HCT116 (cell line): ENCODE results near the gene SPTBN4. TPM values are rescaled to one million over a fixed set of nuclear protein-coding genes. Genes with fewer than 3 reads are reported as not detected.

Experiments used
- ATAC-seq: fragments of 200-7000 bp; cut with Tn5 transposase; 2 replicates; pipeline ENCODE4 v1.9.1; 2020; ENCODE audit warnings: mild to moderate bottlenecking, moderate library complexity
- BruUV-seq: library from RNA; stranded (reverse); fragments of 400-500 nt; replicated peaks from 2 replicates; lab custom pipeline; 2021; lab: Mats Ljungman, UMichigan
- CTCF ChIA-PET: fragments of 300-600 bp; sonication (Branson Sonifier 250); formaldehyde crosslinking; loops from one replicate; lab custom pipeline; 2021; ENCODE audit warnings: antibody characterized with exemption; lab: Charles Lee
- POLR2A ChIA-PET: fragments of 300-600, 350-600 bp; sonication (Branson Sonifier 250); formaldehyde crosslinking; loops from one replicate; lab custom pipeline; 2021; ENCODE audit warnings: antibody characterized with exemption; lab: Charles Lee
- RAD21 ChIA-PET, 2 experiments: fragments of 300-600 bp; sonication (Branson Sonifier 250); formaldehyde crosslinking; loops; one replicate each; lab custom pipeline; 2023; ENCODE audit warnings: low total read pairs in 2 of 2; ENCODE audit not compliant: uncharacterized antibody in 2 of 2, unreplicated experiment in 2 of 2, low non-redundant PET in 1 of 2; lab: Charles Lee
- DNase-seq: peaks from one replicate; pipeline ENCODE4 v3.0.0-alpha.2; 2010; ENCODE audit warnings: low read depth, low spot score
- H2AFZ ChIP-seq: fragments of 200-600 bp; shearing (Covaris generic), sonication (generic); 2 replicates; pipeline ENCODE4 v1.6.1; 2017; ENCODE audit warnings: low read depth, mixed run types, mixed read lengths, antibody characterized with exemption, low read length; ENCODE audit not compliant: poor library complexity, severe bottlenecking
- H3K27ac ChIP-seq: 2 replicates; pipeline ENCODE4 v1.5.1; 2012; ENCODE audit warnings: low read depth, low read length
- H3K27me3 ChIP-seq: fragments of 200-600 bp; sonication (generic); 2 replicates; pipeline ENCODE4 v1.6.1; 2016; ENCODE audit warnings: mixed run types, low read length, mixed read lengths; ENCODE audit not compliant: insufficient read depth
- H3K36me3 ChIP-seq, 2 experiments: fragments of 200-500 bp in 1 of 2; fragments of 200-600 bp in 1 of 2; sonication (Bioruptor generic) in 1 of 2; sonication (generic) in 1 of 2; 2 replicates each; pipeline versions ENCODE4 v1.5.1 to v1.6.1; 2014 to 2016; ENCODE audit warnings: low read length in 2 of 2, inconsistent platforms in 1 of 2, mixed read lengths in 1 of 2, mixed run types in 1 of 2; ENCODE audit not compliant: insufficient read depth in 2 of 2, control insufficient read depth in 1 of 2
- H3K4me1 ChIP-seq, 2 experiments: fragments of 200-600 bp in 1 of 2; sonication (generic) in 1 of 2; 2 replicates each; pipeline versions ENCODE4 v1.5.1 to v1.6.1; 2012 to 2017; ENCODE audit warnings: low read length in 2 of 2, inconsistent platforms in 1 of 2, mild to moderate bottlenecking in 1 of 2, mixed read lengths in 1 of 2, mixed run types in 1 of 2, moderate library complexity in 1 of 2; ENCODE audit not compliant: insufficient read depth in 2 of 2, control insufficient read depth in 1 of 2
- H3K4me2 ChIP-seq: fragments of 200-600 bp; sonication (generic); 2 replicates; pipeline ENCODE4 v1.6.1; 2017; ENCODE audit warnings: mixed run types, low read length, mixed read lengths
- H3K4me3 ChIP-seq, 2 experiments: fragments of 200-600 bp in 1 of 2; sonication (generic) in 1 of 2; replicated peaks in 1 of 2; 2 replicates each; pipeline ENCODE4 v1.5.1; 2011 to 2016; ENCODE audit warnings: low read length in 2 of 2, control low read depth in 1 of 2, low read depth in 1 of 2, mild to moderate bottlenecking in 1 of 2, mixed read lengths in 1 of 2, mixed run types in 1 of 2
- H3K79me2 ChIP-seq: fragments of 200-600 bp; sonication (generic); 2 replicates; pipeline ENCODE4 v1.6.1; 2017; ENCODE audit warnings: mild to moderate bottlenecking, mixed run types, low read length, moderate library complexity, mixed read lengths; ENCODE audit not compliant: insufficient read depth
- H3K9ac ChIP-seq: fragments of 200-600 bp; sonication (generic); 2 replicates; pipeline ENCODE4 v1.6.1; 2016; ENCODE audit warnings: low read length, mixed read lengths
- H3K9me2 ChIP-seq: fragments of 200-600 bp; sonication (generic), shearing (Covaris generic); 2 replicates; pipeline ENCODE4 v1.6.1; 2017; ENCODE audit warnings: mixed run types, mild to moderate bottlenecking, moderate library complexity; ENCODE audit not compliant: insufficient read depth
- H3K9me3 ChIP-seq, 2 experiments: fragments of 200-500 bp in 1 of 2; fragments of 200-600 bp in 1 of 2; sonication (Bioruptor generic) in 1 of 2; sonication (generic) in 1 of 2; 2 replicates each; pipeline ENCODE4 v1.6.1; 2014 to 2017; ENCODE audit warnings: low read length in 2 of 2, mixed read lengths in 2 of 2, inconsistent platforms in 1 of 2, low read depth in 1 of 2, mild to moderate bottlenecking in 1 of 2, mixed run types in 1 of 2, moderate library complexity in 1 of 2; ENCODE audit not compliant: control insufficient read depth in 1 of 2, insufficient read depth in 1 of 2
- H4K20me1 ChIP-seq: fragments of 200-600 bp; sonication (generic), shearing (Covaris generic); 2 replicates; pipeline ENCODE4 v1.6.1; 2017; ENCODE audit warnings: mixed run types, mild to moderate bottlenecking, moderate library complexity; ENCODE audit not compliant: insufficient read depth
- CEBPB ChIP-seq: IDR thresholded peaks from 2 replicates; pipeline ENCODE4 v1.6.1; 2012; ENCODE audit warnings: low read depth
- EGR1 ChIP-seq: IDR thresholded peaks from 2 replicates; pipeline ENCODE4 v1.6.1; 2012; ENCODE audit warnings: low read depth
- EZH2 ChIP-seq: fragments of 200-600 bp; sonication (generic); IDR thresholded peaks from 2 replicates; pipeline ENCODE4 v1.6.1; 2017; ENCODE audit warnings: antibody characterized with exemption, mixed run types
- JUND ChIP-seq: IDR thresholded peaks from 2 replicates; pipeline ENCODE4 v1.6.1; 2012
- MAX ChIP-seq: IDR thresholded peaks from 2 replicates; pipeline ENCODE4 v1.6.1; 2012
- POLR2AphosphoS5 ChIP-seq: IDR thresholded peaks from 2 replicates; pipeline ENCODE4 v1.6.1; 2011; ENCODE audit warnings: mild to moderate bottlenecking, low read depth, low read length, moderate library complexity
- SIN3A ChIP-seq: IDR thresholded peaks from 2 replicates; pipeline ENCODE4 v1.6.1; 2012; ENCODE audit warnings: low read depth
- SP1 ChIP-seq: IDR thresholded peaks from 2 replicates; pipeline ENCODE4 v1.6.1; 2012; ENCODE audit warnings: low read depth
- intact Hi-C: fragments of 100-400 bp; cut with micrococcal nuclease; formaldehyde crosslinking; loops from 2 replicates; pipeline ENCODE4 v1.10.0; 2022
- total RNA-seq: library from RNA; stranded (reverse); gene quantifications from one replicate; pipeline ENCODE4 v1.2.1, GENCODE V29; 2021; ENCODE audit not compliant: unreplicated experiment
- TF ChIP-seq, protein P1 (sequence below), 3 experiments: fragments of 200-600 bp in 1 of 3; sonication (generic) in 1 of 3; IDR thresholded peaks in 2 of 3; conservative IDR thresholded peaks in 1 of 3; 2 replicates each; pipeline ENCODE4 v1.5.1; 2012 to 2017; ENCODE audit warnings: low read depth in 2 of 3, low read length in 2 of 3, antibody characterized with exemption in 1 of 3, borderline replicate concordance in 1 of 3, control low read depth in 1 of 3, mild to moderate bottlenecking in 1 of 3, mixed read lengths in 1 of 3, mixed run types in 1 of 3, moderate library complexity in 1 of 3; ENCODE audit not compliant: insufficient read depth in 1 of 3

Gene SPTBN4
- total RNA-seq, 1 experiment from 2014 or later, result 4.6 TPM

DNA sequence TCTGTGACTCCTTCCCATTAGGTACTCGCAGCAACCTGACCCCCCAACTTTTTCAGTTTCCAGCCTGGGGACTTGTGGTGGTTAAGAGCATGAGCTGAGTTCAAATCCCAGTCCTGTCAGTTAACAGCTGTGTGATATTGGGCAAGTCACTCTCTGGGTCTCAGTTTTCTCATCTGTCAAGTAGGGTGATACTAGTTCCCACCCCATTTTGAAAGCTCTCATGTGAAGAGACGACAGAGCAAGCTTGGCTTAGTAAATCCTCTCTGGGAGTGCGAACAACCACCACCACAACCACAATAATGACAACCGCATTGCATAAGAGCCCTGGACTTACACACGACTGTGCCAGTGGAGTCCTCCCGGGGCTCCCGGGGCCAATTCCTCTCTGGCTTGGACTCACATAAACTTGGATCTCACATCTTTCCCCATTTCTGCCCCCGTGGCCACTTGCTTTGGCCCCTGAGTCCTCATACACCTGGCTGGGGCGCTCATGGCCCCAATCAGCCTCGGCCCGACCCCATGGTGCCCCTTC lies 1.7 kb upstream of the SPTBN4 start:
- H3K9me3 ChIP-seq, result no peaks in the 10 kb centered on the region
- TF ChIP-seq CEBPB, result no peak
- no peak for TF ChIP-seq JUND
- TF ChIP-seq SIN3A, result 0 out of 2 replicates have a peak, but pooled peaks have one; percentile 52
- TF ChIP-seq, all 23 proteins: peak for 1
- Histone ChIP-seq H3K79me2 (peaks cover 18% of the 10 kb centered on the region; the same call in 1 of the 2 replicates), H4K20me1 (no peaks in the 10 kb centered on the region), H3K36me3 (no peaks in the 10 kb centered on the region), H3K9ac (peak overlapping the region; percentile 94), H3K27me3 (no peaks in the 10 kb centered on the region), H3K4me1 (peaks cover 13 to 34% of the 10 kb centered on the region in 2 experiments), H3K4me2 (peak overlapping the region; percentile 94), H3K9me2 (no peaks in the 10 kb centered on the region), H3K27ac (peak overlapping the region; percentile 89), H2AFZ (no peak overlapping the region), H3K4me3 (peak overlapping the region; percentile 93 to 95)
- POLR2A ChIA-PET, result interaction anchor here (0.6 to 4.0 kb wide), 13 partner anchors 9 to 148 kb away, joined by 3 to 24 read pairs (median 5); partner anchors contain the start of genes SERTAD1 and SERTAD3
- CTCF ChIA-PET, result interaction anchor here (0.8 to 3.3 kb wide), 12 partner anchors 9 to 160 kb away, joined by 3 to 30 read pairs (median 4); partner anchors contain the start of genes LTBP4 and SERTAD1
- TSS peak; percentile 90 for BruUV-seq
- intact Hi-C loops, result loop anchor here (2.0 kb wide), 1 partner anchor 138 kb away; no protein-coding TSS in a partner anchor
- RAD21 ChIA-PET, result interaction anchor here in 1 of 2 experiments (0.9 to 1.0 kb wide), 2 partner anchors 22 to 135 kb away, joined by 3 read pairs; no protein-coding TSS in a partner anchor
- ATAC-seq (peak; percentile 4), DNase-seq (no peak)

DNA sequence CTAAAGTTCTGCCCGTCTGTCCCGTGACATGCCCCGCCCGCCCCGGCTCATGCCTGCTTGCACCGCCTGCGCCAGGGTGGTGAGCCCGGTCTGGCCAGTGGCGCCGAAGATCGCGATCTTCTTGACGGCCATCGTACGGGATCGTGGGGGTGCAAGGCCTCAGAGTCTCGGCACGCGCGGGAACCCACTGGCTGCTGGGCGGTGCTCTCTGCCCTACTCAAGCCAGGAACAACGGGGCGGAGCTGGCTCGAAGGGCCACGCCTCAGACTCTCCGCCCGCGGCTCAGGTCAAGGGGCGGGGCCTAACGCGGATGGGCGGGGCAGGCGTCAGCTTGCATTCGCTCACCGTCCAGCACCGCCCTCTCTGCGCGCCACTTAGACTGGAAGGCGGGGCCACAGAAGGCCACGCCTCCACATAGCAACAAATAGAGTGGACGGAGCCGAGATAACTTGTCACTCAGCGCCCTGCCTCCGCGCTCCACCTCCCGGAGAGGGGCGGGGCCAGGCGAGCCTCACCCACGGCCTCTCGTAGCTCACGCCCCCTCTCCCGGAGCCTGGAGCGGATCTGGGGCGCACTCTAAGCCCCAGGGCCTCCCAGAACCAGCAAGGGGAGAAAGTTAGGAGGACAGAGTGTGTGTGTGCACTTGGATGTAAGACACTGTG lies 1.1 kb upstream of the SPTBN4 start, which contains the start of gene BLVRB:
Gene BLVRB, minus strand, starts transcription at position 189 of the 662 bp plus-strand sequence. Its CDS starts 57 bp downstream, at position 132.
- Histone ChIP-seq H3K9me3 (no peaks in the 10 kb centered on the region), H3K4me3 (peak within 1 kb of the TSS; percentile 93 to 95), H3K27me3 (no peaks in the 10 kb centered on the region), H3K36me3 (no peaks in the 10 kb centered on the region), H3K27ac (peak within 1 kb of the TSS; percentile 89), H4K20me1 (no peaks in the 10 kb centered on the region), H2AFZ (no peak within 1 kb of the TSS), H3K9ac (peak within 1 kb of the TSS; percentile 94), H3K4me2 (peak within 1 kb of the TSS; percentile 94), H3K4me1 (peaks cover 13 to 34% of the 10 kb centered on the region in 2 experiments), H3K79me2 (peaks cover 18% of the 10 kb centered on the region; the same call in 1 of the 2 replicates), H3K9me2 (no peaks in the 10 kb centered on the region)
- TF ChIP-seq SP1 (peak; percentile 79), SIN3A (peak; percentile 18; the same call in 1 of the 2 replicates), MAX (peak; percentile 29; the same call in 1 of the 2 replicates), EZH2 (no peak), EGR1 (peak; percentile 70), POLR2AphosphoS5 (peak; percentile 89)
- TF ChIP-seq, protein P1, sequence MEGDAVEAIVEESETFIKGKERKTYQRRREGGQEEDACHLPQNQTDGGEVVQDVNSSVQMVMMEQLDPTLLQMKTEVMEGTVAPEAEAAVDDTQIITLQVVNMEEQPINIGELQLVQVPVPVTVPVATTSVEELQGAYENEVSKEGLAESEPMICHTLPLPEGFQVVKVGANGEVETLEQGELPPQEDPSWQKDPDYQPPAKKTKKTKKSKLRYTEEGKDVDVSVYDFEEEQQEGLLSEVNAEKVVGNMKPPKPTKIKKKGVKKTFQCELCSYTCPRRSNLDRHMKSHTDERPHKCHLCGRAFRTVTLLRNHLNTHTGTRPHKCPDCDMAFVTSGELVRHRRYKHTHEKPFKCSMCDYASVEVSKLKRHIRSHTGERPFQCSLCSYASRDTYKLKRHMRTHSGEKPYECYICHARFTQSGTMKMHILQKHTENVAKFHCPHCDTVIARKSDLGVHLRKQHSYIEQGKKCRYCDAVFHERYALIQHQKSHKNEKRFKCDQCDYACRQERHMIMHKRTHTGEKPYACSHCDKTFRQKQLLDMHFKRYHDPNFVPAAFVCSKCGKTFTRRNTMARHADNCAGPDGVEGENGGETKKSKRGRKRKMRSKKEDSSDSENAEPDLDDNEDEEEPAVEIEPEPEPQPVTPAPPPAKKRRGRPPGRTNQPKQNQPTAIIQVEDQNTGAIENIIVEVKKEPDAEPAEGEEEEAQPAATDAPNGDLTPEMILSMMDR (IDR thresholded peaks at IDR 0.05 in 2 of 3, conservative IDR thresholded peaks at IDR 0.05 in 1 of 3; ENCODE audit: borderline replicate concordance in 1 of 3, insufficient read depth in 1 of 3, low read depth in 2 of 3, low read length in 2 of 3), result no peak
- intact Hi-C loops, result loop anchor here (2.0 kb wide), 1 partner anchor 137 kb away; no protein-coding TSS in a partner anchor
- peak; percentile 88 for ATAC-seq
- RAD21 ChIA-PET, result interaction anchor here in 1 of 2 experiments (0.6 to 0.9 kb wide), 4 partner anchors 22 to 160 kb away, joined by 3 read pairs; no protein-coding TSS in a partner anchor
- no TSS peak for BruUV-seq
- peak; percentile 98 for DNase-seq
- POLR2A ChIA-PET, result interaction anchor here (0.7 to 4.0 kb wide), 13 partner anchors 9 to 137 kb away, joined by 3 to 24 read pairs (median 5); partner anchors contain the start of genes C19orf47, PLD3, SERTAD1 and SERTAD3
- CTCF ChIA-PET, result interaction anchor here (0.8 to 3.3 kb wide), 10 partner anchors 8 to 160 kb away, joined by 3 to 21 read pairs (median 4); partner anchors contain the start of gene SERTAD1
